ENCODE measurements around the gene CEP89.
"Not testable (repeated sequence)": the region's sequence is repeated elsewhere in the genome, so short reads cannot be mapped to it uniquely, and the experiment has no call there.

The CEP89 gene

DNA sequence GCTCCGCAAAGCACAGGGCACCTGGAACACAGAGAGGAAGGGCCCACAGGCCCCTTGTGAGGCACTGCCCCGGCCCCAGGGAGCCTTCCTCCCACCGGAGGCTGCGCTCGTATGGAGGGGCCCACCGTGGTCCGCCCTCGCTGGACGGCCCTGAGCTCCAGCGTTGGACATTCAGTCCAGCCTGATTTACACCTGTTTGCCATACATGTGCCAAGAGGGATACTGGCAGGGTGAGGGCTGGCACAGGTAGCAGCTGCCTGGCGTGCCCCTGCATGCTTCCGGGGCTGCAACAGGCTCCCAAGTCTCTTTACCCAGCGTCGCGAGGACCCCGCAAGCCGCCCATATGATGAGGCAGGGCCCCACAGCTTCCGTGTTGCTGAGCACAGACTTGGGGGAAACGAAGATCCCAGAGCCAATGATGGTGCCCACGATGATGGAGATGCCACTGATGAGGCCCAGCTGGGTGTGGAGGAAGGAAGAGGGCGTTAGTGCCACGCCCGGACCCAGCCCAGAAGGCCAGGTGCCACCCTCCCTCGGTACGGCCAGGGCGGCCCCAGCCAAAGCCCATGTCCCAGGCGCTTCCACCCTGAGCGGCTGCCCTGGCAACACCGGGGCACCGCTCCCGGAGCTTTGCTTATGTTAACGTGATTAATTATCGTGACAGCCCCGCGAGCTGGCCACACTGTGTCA, 107.3 kb downstream of the CEP89 start:
- no peak for TF ChIP-seq POLR2AphosphoS5 (IDR thresholded peaks at IDR 0.05; ENCODE audit: low read depth, low read length)
- no peak for TF ChIP-seq TAF1 (IDR thresholded peaks at IDR 0.05; ENCODE audit: borderline replicate concordance, low read depth, low read length)
- TF ChIP-seq POLR2A (IDR thresholded peaks at IDR 0.05; ENCODE audit: low read depth, low read length) = no peak
- no peak for DNase-seq (ENCODE audit: insufficient read length)
- FAIRE-seq = no peak

DNA sequence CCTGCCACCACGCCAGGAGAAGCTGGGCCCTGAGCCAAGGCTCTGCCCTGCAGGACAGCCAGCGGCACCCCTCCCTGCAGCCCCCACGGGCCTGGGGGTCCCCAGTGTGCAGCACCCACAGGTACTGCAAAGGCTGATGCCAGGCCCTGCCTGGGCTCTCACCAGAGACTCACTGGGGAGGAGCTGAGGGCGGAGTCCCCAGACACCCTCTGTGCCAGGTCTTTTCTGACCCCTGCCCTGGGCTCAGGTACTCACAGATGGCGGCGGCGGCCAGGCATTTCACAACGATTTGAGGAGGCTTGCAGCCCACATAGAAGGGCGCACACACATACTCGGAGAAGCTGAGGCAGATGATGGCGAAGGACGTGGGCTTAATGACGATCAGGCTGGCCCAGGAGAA, 107.9 kb downstream of the CEP89 start:
- TF ChIP-seq POLR2A (IDR thresholded peaks at IDR 0.05; ENCODE audit: low read depth, low read length) (no peak), TAF1 (IDR thresholded peaks at IDR 0.05; ENCODE audit: borderline replicate concordance, low read depth, low read length) (no peak), POLR2AphosphoS5 (IDR thresholded peaks at IDR 0.05; ENCODE audit: low read depth, low read length) (no peak)
- DNase-seq (ENCODE audit: insufficient read length) (no peak), FAIRE-seq (no peak)

DNA sequence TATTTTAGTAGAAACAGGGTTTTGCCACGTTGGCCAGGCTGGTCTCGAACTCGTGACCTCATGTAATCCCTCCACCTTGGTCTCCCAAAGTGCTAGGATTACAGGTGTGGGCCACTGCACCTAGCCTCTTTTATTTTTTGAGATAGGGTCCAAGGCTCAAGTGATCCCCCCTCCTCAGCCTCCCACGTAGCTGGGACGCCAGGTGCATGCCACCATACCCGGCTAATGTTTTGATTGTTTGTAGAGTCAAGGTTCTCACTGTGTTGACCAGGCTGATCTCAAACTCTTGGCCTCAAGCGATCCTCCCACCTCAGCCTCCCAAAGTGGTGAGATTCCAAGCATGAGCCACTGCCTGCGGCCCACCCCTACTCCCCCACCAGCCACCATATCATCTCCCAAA, 108.5 kb downstream of the CEP89 start:
- TF ChIP-seq TAF1 (IDR thresholded peaks at IDR 0.05; ENCODE audit: borderline replicate concordance, low read depth, low read length) (no peak), POLR2AphosphoS5 (IDR thresholded peaks at IDR 0.05; ENCODE audit: low read depth, low read length) (no peak), POLR2A (IDR thresholded peaks at IDR 0.05; ENCODE audit: low read depth, low read length) (no peak)
- FAIRE-seq (no peak), DNase-seq (ENCODE audit: insufficient read length) (no peak)

DNA sequence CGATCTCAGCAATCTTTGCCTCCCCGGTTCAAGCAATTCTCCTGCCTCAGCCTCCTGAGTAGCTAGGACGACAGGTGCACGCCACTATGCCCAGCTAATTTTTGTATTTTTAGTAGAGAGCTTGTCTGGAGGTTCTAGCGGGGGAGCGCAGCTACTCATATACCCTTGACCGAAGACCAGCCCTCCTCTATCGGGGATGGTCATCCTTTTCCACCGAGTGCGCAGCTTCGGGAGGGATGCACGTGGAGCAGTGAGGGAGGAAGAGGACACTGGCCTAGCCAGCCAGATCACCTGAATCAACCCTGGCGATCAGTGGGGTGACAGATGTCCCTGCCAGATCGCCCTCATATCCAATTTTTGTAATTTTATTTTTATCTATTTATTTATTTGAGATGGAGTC, 109.0 kb downstream of the CEP89 start:
- no peak for FAIRE-seq

DNA sequence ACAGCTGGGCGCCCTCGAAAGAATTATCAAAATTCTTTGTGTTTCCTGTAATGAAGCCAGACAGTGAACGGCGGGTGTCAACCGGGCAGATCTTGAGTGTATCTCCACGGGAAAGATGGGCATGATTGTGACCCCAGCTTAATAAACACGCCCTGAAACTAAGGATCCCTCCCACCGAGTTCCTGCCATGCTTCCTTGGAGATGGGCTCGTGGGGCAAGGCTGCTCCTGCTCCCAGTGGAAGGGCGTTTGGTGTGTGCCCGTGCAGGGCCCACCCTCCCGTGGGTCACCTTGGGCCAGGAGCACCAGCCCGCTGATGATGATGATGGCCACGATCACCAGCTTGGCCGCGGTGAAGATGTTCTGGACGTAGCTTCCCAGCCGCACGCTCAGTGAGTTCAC, 109.6 kb downstream of the CEP89 start:
- TF ChIP-seq POLR2AphosphoS5 (IDR thresholded peaks at IDR 0.05; ENCODE audit: low read depth, low read length) (no peak), POLR2A (IDR thresholded peaks at IDR 0.05; ENCODE audit: low read depth, low read length) (no peak)
- DNase-seq (ENCODE audit: insufficient read length) (no peak), FAIRE-seq (no peak)

More for the DNA sequence above, 109.0 kb downstream of the CEP89 start:
- no peak for TF ChIP-seq POLR2A (IDR thresholded peaks at IDR 0.05; ENCODE audit: low read depth, low read length)
- TF ChIP-seq TAF1 (IDR thresholded peaks at IDR 0.05; ENCODE audit: borderline replicate concordance, low read depth, low read length) = no peak
- no peak for TF ChIP-seq POLR2AphosphoS5 (IDR thresholded peaks at IDR 0.05; ENCODE audit: low read depth, low read length)
- DNase-seq (ENCODE audit: insufficient read length) = no peak

DNA sequence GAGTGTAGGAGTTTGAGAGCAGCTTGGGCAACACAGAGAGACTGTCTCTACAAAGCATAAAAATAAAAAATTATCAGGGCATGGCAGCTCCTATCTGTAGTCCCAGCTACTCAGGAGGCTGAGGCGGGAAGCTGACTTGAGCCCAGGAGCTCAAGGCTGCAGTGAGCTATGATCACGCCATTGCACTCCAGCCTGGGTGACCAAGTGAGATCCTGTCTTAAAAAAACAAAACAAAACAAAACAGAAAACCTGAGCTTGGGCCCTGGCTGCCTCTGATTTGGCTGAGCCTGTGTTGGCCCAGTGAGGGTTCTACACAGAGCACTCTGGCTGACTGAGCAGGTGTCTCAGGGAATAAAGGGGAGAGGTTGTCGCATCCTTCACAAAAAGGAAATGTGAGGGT, 110.2 kb downstream of the CEP89 start:
- DNase-seq (ENCODE audit: insufficient read length) (no peak), FAIRE-seq (no peak)
- TF ChIP-seq POLR2AphosphoS5 (IDR thresholded peaks at IDR 0.05; ENCODE audit: low read depth, low read length) (no peak), POLR2A (IDR thresholded peaks at IDR 0.05; ENCODE audit: low read depth, low read length) (no peak), TAF1 (IDR thresholded peaks at IDR 0.05; ENCODE audit: borderline replicate concordance, low read depth, low read length) (no peak)

DNA sequence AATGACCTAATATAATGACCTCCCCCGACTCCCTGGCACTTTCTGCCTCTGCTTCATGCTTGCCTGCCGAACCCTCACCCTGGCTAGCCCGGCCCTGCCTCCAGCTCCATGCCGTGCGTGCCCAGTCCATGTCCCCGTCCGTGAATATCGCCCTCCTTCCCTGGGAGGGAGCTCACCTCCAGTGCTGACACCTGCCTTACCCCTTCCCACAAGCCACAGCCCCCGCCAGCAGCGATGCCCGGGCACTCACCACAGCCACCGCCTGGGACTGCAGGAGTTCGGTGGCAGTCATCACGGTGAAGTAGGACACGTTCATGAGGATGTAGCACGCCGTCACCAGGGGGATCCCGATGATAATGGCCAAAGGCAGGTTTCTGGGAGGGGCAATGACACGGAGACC, 112.2 kb downstream of the CEP89 start:
- no peak for FAIRE-seq
- DNase-seq (ENCODE audit: insufficient read length) = no peak
- TF ChIP-seq TAF1 (IDR thresholded peaks at IDR 0.05; ENCODE audit: borderline replicate concordance, low read depth, low read length) (no peak), POLR2A (IDR thresholded peaks at IDR 0.05; ENCODE audit: low read depth, low read length) (no peak), POLR2AphosphoS5 (IDR thresholded peaks at IDR 0.05; ENCODE audit: low read depth, low read length) (no peak)

DNA sequence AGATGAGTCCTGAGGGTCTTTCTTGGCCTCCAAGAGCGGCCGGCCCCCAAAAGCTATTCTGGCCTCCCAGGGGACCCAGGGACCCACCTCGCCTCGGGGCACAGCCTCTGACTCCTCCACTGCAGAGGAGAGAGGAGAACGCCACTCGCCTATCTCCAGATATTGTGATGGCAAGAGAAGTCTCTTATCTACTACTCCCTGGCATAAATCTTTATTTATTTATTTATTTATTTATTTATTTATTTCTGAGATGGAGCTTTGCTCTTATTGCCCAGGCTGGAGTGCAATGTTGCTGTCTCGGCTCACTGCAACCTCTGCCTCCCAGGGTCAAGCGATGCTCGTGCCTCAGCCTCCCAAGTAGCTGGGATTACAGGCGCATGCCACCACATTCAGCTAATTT, 113.2 kb downstream of the CEP89 start:
- TF ChIP-seq TAF1 (IDR thresholded peaks at IDR 0.05; ENCODE audit: borderline replicate concordance, low read depth, low read length) = no peak
- no peak for TF ChIP-seq POLR2A (IDR thresholded peaks at IDR 0.05; ENCODE audit: low read depth, low read length)
- TF ChIP-seq POLR2AphosphoS5 (IDR thresholded peaks at IDR 0.05; ENCODE audit: low read depth, low read length) = no peak
- no peak for FAIRE-seq

DNA sequence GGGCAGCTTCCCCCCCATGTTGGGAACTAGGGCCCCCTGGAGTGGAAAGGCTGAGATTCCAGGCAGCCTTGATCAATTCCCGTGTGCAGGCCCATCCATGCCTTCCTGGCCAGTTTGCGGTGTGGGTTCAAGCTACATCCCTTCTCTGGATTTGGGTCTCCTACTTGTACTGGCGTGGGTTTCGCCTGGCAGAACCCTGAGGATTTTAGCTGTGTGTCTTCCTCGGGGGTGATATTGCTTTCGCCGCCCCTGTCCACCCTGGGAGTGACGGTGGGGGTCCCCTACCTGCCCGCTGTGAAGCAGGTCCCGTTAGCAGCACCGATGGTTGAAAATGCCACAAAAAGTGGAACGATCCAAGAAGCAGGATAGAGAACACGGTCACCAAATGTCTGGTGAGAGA, 113.6 kb downstream of the CEP89 start:
- TF ChIP-seq POLR2A (IDR thresholded peaks at IDR 0.05; ENCODE audit: low read depth, low read length) (no peak), POLR2AphosphoS5 (IDR thresholded peaks at IDR 0.05; ENCODE audit: low read depth, low read length) (no peak), TAF1 (IDR thresholded peaks at IDR 0.05; ENCODE audit: borderline replicate concordance, low read depth, low read length) (no peak)
- DNase-seq (ENCODE audit: insufficient read length) = no peak
- no peak for FAIRE-seq

More for the DNA sequence above, 113.2 kb downstream of the CEP89 start:
- DNase-seq (ENCODE audit: insufficient read length) = no peak

DNA sequence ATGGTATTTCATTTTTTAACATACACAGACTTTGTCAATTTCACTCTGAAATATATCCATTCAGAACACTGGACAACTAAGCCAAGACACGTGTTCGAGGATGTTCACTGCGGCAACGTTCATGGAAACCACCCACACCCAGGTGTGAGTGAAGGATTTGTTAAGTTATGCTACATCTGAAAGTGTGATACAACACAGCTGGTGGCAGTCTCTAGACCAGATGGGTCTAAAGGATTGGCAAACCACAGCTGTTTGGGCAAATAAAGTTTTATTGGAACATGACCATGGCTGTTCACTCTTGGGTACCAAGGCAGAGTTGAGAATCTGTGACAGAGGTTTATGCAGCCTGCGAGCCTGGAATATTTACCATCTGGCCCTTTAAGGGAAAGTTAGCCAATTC, 114.2 kb downstream of the CEP89 start:
- FAIRE-seq = no peak

DNA sequence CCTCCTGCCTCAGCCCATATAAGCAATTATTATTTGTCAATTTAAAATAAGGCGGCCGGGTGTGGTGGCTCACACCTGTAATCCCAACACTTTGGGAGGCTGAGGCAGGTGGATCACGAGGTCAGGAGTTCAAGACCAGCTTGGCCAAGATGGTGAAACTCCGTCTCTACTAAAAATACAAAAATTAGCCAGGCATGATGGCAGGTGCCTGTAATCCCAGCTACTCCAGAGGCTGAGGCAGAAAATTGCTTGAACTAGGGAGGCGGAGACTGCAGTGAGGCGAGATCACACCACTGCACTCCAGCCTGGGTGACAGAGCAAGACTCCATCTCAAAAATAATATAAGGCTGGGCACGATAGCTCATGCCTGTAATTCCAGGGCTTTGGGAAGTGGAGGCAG, 114.9 kb downstream of the CEP89 start:
- not testable (repeated sequence) for DNase-seq (ENCODE audit: insufficient read length); FAIRE-seq

More for the DNA sequence above, 114.2 kb downstream of the CEP89 start:
- no peak for TF ChIP-seq POLR2A (IDR thresholded peaks at IDR 0.05; ENCODE audit: low read depth, low read length)
- no peak for TF ChIP-seq TAF1 (IDR thresholded peaks at IDR 0.05; ENCODE audit: borderline replicate concordance, low read depth, low read length)
- no peak for TF ChIP-seq POLR2AphosphoS5 (IDR thresholded peaks at IDR 0.05; ENCODE audit: low read depth, low read length)
- no peak for DNase-seq (ENCODE audit: insufficient read length)

DNA sequence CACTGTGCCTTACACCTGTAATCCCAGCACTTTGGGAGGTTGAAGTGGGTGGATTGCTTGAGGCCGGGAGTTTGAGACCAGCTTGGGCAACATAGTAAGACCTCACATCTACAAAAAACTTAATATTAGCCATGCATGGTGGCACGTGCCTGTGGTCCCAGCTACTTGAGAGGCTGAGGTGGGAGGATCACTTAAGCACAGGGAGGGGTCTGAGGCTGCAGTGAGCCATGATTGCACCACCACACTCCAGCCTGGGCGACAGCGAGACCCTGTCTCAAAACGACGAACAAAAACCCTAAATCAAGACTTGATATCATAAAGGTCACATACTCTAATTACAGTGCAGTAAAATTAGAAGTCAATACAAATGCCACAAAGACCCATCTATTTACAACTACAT, 119.5 kb downstream of the CEP89 start:
- DNase-seq (ENCODE audit: insufficient read length) = no peak
- TF ChIP-seq POLR2A (IDR thresholded peaks at IDR 0.05; ENCODE audit: low read depth, low read length) (no peak), POLR2AphosphoS5 (IDR thresholded peaks at IDR 0.05; ENCODE audit: low read depth, low read length) (no peak)
- no peak for FAIRE-seq

DNA sequence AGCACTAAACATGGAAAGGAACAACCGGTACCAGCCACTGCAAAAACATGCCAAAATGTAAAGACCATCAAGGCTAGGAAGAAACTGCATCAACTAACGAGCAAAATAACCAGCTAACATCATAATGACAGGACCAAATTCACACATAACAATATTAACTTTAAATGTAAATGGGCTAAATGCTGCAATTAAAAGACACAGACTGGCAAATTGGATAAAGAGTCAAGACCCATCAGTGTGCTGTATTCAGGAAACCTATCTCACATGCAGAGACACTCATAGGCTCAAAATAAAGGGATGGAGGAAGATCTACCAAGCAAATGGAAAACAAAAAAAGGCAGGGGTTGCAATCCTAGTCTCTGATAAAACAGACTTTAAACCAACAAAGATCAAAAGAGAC, 123.7 kb downstream of the CEP89 start:
- not testable (repeated sequence) for DNase-seq (ENCODE audit: insufficient read length); FAIRE-seq

Data from GM12892 (cell line).